Skin epidermis (tissue), 12 donors: ENCODE results near the gene ANLN.
"Not testable (repeated sequence)": the region's sequence is repeated elsewhere in the genome, so short reads cannot be mapped to it uniquely, and the experiment has no call there.

ENCODE experiments used
- H3K27ac ChIP-seq, 21 experiments: fragments of 200-600 bp; sonication (generic) in 11 of 21; one replicate each; pipeline ENCODE4 v1.5.0; 2020; ENCODE audit warnings: mild to moderate bottlenecking in 3 of 21, inconsistent platforms in 2 of 21, moderate library complexity in 2 of 21
- H3K4me3 ChIP-seq, 7 experiments: fragments of 200-600 bp; sonication (generic) in 2 of 7; one replicate each; pipeline ENCODE4 v1.5.0; 2020; ENCODE audit warnings: inconsistent platforms in 2 of 7, mild to moderate bottlenecking in 2 of 7, moderate library complexity in 1 of 7

Gene ANLN

GRCh38 chr7:36487756-36488336 lies 98.2 kb downstream of the ANLN start:
- H3K27ac ChIP-seq: no peak overlapping the region
- no peak overlapping the region for H3K4me3 ChIP-seq

GRCh38 chr7:36488672-36489071 lies 99.0 kb downstream of the ANLN start:
- not testable (repeated sequence) for H3K4me3 ChIP-seq, H3K27ac ChIP-seq

GRCh38 chr7:36490419-36490830 lies 100.8 kb downstream of the ANLN start:
- no peak overlapping the region for H3K4me3 ChIP-seq
- no peak overlapping the region for H3K27ac ChIP-seq

GRCh38 chr7:36491317-36491716 lies 101.7 kb downstream of the ANLN start:
- no peak overlapping the region for H3K27ac ChIP-seq
- no peak overlapping the region for H3K4me3 ChIP-seq

- Histone ChIP-seq H3K27ac (peak overlapping the region in 1 of 21 experiments; percentile 60), H3K4me3 (no peak overlapping the region)
These were observed 106.9 kb downstream of the ANLN start for GRCh38 chr7:36496576-36496975.

GRCh38 chr7:36497176-36497575 lies 107.5 kb downstream of the ANLN start:
- H3K4me3 ChIP-seq: not testable (repeated sequence)
- peak overlapping the region in 1 of 21 experiments; percentile 60 for H3K27ac ChIP-seq

- Histone ChIP-seq H3K27ac (no peak overlapping the region), H3K4me3 (no peak overlapping the region)
These were observed 108.1 kb downstream of the ANLN start for GRCh38 chr7:36497775-36498174.
